ENCODE data around the gene GALK1. TPM values are rescaled to one million over a fixed set of nuclear protein-coding genes. Genes with fewer than 3 reads are reported as not detected.

GALK1 gene
- total RNA-seq, 1 experiment from 2014 or later = 36.7 TPM

DNA sequence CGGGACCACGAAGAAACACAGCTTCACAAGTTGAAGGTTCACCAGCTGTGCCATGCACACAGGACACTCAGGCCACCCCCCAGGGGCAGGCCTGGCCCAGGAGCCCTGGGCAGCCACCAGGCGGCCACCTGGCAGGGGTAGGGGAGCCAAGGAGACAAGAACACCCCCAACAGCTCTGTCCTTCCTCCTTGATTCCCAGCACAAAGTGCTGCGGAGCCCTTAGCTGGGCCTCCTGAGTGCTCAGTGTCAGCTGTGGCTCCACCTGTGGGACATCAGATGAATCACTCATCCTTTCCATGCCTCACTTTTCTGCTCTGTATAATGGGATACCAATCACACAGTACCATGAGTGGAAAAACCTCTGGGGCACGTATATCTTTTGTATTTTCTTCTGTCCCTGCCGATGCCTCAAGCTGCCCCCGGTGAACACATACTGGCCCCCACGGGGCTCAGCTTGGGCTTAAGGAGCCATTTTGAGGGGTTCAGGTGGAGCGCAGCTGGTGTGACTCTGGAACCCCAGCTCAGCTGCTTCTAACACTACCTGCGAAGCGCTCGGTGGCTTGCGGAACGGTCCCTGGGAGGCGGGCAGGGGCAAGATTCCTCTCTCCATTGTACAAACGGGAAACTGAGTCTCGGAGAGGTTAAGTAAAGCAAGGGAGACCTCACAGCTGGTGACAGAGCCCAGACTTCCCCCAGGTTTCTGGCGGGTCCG, 12.0 kb downstream of the GALK1 start:
- H2BK15ac ChIP-seq (ENCODE audit: low read depth, low read length) = no peak overlapping the region
- peaks cover 12% of the 10 kb centered on the region for H3K27me3 Mint-ChIP-seq (ENCODE audit: low read depth)
- H4K20me1 ChIP-seq (ENCODE audit: control insufficient read depth, insufficient read depth, insufficient read length) = no peaks in the 10 kb centered on the region
- no peak overlapping the region for H3K27ac ChIP-seq (ENCODE audit: insufficient read length, low read depth, low read length)
- H2BK5ac ChIP-seq (ENCODE audit: insufficient read length, low read length) = no peak overlapping the region
- H3T11ph ChIP-seq (ENCODE audit: low read length) = no peak overlapping the region
- peaks cover 9 to 12% of the 10 kb centered on the region in 2 experiments for H3K4me1 Mint-ChIP-seq
- H3K56ac ChIP-seq (ENCODE audit: insufficient read length, low read depth, low read length) = no peak overlapping the region
- no peaks in the 10 kb centered on the region for H3K79me1 ChIP-seq (ENCODE audit: insufficient read depth, low read depth, low read length, poor library complexity, severe bottlenecking)
- no peak overlapping the region for H2BK120ac ChIP-seq (ENCODE audit: low read depth, low read length, poor library complexity, severe bottlenecking)
- no peaks in the 10 kb centered on the region; the same call in 1 of the 2 replicates for H3K4me1 ChIP-seq (ENCODE audit: insufficient read depth, low read length)
- DNase-seq = peak; percentile 35
- peaks cover 3% of the 10 kb centered on the region for H3K23me2 ChIP-seq (ENCODE audit: insufficient read length, low read depth, low read length, poor library complexity, severe bottlenecking)
- no peak overlapping the region for H2BK20ac ChIP-seq (ENCODE audit: low read depth, low read length, poor library complexity, severe bottlenecking)
- no peak overlapping the region for H3K4ac ChIP-seq (ENCODE audit: low read depth, low read length)
- no peak overlapping the region for H3K23ac ChIP-seq (ENCODE audit: insufficient read length, low read depth, low read length)
- H2AK5ac ChIP-seq (ENCODE audit: insufficient read length, low read length) = no peak overlapping the region
- H3K9ac ChIP-seq (ENCODE audit: extremely low read depth, insufficient read length, low read length) = no peak overlapping the region
- H4K8ac ChIP-seq (replicated peaks; ENCODE audit: insufficient read length, low read depth, low read length) = no peak overlapping the region
- no peak overlapping the region for H3K18ac ChIP-seq (ENCODE audit: insufficient read length, low read depth, low read length)
- H3K4me3 Mint-ChIP-seq = peak overlapping the region in 1 of 2 experiments; percentile 65; a peak in 3 of 5 replicates
- no peak overlapping the region for H3K14ac ChIP-seq (ENCODE audit: insufficient read depth, low read length)
- WGBS (ENCODE audit: extremely low coverage, insufficient read length, low lambda C conversion rate) = no CpG with 5 or more reads among the region's 19 CpGs
- H3K9me3 Mint-ChIP-seq = no peaks in the 10 kb centered on the region; a peak in 1 of 5 replicates
- H4K5ac ChIP-seq (ENCODE audit: insufficient read length, low read depth, low read length) = no peak overlapping the region
- H3K27me3 ChIP-seq (ENCODE audit: insufficient read depth, low read length) = no peaks in the 10 kb centered on the region
- no peak overlapping the region for H4K91ac ChIP-seq (ENCODE audit: insufficient read length, low read depth, low read length)
- TF ChIP-seq, protein P1, sequence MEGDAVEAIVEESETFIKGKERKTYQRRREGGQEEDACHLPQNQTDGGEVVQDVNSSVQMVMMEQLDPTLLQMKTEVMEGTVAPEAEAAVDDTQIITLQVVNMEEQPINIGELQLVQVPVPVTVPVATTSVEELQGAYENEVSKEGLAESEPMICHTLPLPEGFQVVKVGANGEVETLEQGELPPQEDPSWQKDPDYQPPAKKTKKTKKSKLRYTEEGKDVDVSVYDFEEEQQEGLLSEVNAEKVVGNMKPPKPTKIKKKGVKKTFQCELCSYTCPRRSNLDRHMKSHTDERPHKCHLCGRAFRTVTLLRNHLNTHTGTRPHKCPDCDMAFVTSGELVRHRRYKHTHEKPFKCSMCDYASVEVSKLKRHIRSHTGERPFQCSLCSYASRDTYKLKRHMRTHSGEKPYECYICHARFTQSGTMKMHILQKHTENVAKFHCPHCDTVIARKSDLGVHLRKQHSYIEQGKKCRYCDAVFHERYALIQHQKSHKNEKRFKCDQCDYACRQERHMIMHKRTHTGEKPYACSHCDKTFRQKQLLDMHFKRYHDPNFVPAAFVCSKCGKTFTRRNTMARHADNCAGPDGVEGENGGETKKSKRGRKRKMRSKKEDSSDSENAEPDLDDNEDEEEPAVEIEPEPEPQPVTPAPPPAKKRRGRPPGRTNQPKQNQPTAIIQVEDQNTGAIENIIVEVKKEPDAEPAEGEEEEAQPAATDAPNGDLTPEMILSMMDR (conservative IDR thresholded peaks at IDR 0.05) = peak; percentile 35; the same call in 2 of the 3 replicates
- H3K4me2 ChIP-seq (ENCODE audit: insufficient read depth, insufficient read length, low read length) = no peak overlapping the region
- no peak overlapping the region for H2BK12ac ChIP-seq (ENCODE audit: insufficient read length, low read depth, low read length)
- no peaks in the 10 kb centered on the region for H3K9me3 ChIP-seq (ENCODE audit: control insufficient read depth, low read depth, low read length)
- no peaks in the 10 kb centered on the region for H3K79me2 ChIP-seq (ENCODE audit: insufficient read depth, low read length)
- no peak overlapping the region for H3K27ac Mint-ChIP-seq
- H3K36me3 Mint-ChIP-seq (ENCODE audit: insufficient read depth in 1 of 3, low read depth in 3 of 3) = no peaks in the 10 kb centered on the region
- H2AFZ ChIP-seq (ENCODE audit: low read length) = no peak overlapping the region
